Suprapubic skin (tissue), 4 donors: ENCODE data around the gene TLR3.

Source experiments
- EP300 ChIP-seq: sonication (generic); formaldehyde crosslinking; IDR thresholded peaks from one replicate; pipeline ENCODE4 v1.6.1; 2017; ENCODE audit warnings: antibody characterized with exemption
- POLR2A ChIP-seq, 2 donors: fragments of 450-650 bp; IDR thresholded peaks; one replicate each; pipeline ENCODE4 v1.6.1; 2017; ENCODE audit warnings: antibody characterized with exemption in 2 of 2, mild to moderate bottlenecking in 2 of 2, moderate library complexity in 2 of 2
- POLR2AphosphoS5 ChIP-seq, 3 donors: sonication (generic); formaldehyde crosslinking; IDR thresholded peaks; one replicate each; pipeline ENCODE4 v1.6.1; 2017; ENCODE audit warnings: antibody characterized with exemption in 3 of 3
- TF ChIP-seq, protein P1 (sequence below), 2 donors: fragments of 200-600 bp in 1 of 2; fragments of 450-650 bp in 1 of 2; sonication (generic) in 1 of 2; IDR thresholded peaks; one replicate each; pipeline ENCODE4 v1.5.1; 2016 to 2019; ENCODE audit warnings: antibody characterized with exemption in 2 of 2, mild to moderate bottlenecking in 1 of 2, moderate library complexity in 1 of 2

DNA sequence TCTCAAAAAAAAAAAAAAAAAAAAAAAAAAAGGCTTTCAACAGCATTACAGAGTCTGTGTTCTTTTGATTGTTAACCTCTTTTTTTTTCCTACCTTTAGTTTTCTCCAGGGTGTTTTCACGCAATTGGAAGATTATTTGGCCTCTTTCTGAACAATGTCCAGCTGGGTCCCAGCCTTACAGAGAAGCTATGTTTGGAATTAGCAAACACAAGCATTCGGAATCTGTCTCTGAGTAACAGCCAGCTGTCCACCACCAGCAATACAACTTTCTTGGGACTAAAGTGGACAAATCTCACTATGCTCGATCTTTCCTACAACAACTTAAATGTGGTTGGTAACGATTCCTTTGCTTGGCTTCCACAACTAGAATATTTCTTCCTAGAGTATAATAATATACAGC is 13.3 kb downstream of the TLR3 start:
- TF ChIP-seq, protein P1, sequence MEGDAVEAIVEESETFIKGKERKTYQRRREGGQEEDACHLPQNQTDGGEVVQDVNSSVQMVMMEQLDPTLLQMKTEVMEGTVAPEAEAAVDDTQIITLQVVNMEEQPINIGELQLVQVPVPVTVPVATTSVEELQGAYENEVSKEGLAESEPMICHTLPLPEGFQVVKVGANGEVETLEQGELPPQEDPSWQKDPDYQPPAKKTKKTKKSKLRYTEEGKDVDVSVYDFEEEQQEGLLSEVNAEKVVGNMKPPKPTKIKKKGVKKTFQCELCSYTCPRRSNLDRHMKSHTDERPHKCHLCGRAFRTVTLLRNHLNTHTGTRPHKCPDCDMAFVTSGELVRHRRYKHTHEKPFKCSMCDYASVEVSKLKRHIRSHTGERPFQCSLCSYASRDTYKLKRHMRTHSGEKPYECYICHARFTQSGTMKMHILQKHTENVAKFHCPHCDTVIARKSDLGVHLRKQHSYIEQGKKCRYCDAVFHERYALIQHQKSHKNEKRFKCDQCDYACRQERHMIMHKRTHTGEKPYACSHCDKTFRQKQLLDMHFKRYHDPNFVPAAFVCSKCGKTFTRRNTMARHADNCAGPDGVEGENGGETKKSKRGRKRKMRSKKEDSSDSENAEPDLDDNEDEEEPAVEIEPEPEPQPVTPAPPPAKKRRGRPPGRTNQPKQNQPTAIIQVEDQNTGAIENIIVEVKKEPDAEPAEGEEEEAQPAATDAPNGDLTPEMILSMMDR (IDR thresholded peaks at IDR 0.05): no peak
- TF ChIP-seq POLR2A (IDR thresholded peaks at IDR 0.05) (no peak), EP300 (no peak), POLR2AphosphoS5 (IDR thresholded peaks at IDR 0.05) (no peak)
